Stimulated activated CD4-positive, alpha-beta T cell treated with anti-CD3 and anti-CD28 coated beads, Interleukin-2, amount 100 ng/mL, for 4 hours (primary cell): ENCODE measurements around the gene EP400.

Source experiments
- DNase-seq: peaks from one replicate; pipeline ENCODE4 v3.0.0-alpha.2; 2020; ENCODE audit warnings: low read depth

The EP400 gene

DNA sequence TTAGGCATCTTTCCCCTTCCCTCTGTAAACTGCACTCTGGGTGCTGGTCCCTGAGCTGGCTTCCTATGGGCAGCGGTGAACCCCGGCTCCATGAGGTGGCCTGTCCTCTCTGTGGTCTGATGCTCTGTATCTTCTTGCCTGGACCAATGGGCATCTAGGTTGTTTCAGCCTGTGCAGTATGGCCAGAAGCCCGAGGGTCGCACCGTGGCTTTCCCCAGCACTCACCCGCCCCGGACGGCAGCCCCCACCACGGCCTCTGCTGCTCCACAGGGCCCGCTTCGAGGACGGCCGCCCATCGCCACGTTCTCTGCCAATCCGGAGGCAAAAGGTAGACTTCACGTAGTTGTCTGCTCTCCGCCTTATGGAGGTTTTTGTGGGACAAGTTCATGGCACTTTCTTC, 70.1 kb downstream of the EP400 start:
- DNase-seq = no peak

DNA sequence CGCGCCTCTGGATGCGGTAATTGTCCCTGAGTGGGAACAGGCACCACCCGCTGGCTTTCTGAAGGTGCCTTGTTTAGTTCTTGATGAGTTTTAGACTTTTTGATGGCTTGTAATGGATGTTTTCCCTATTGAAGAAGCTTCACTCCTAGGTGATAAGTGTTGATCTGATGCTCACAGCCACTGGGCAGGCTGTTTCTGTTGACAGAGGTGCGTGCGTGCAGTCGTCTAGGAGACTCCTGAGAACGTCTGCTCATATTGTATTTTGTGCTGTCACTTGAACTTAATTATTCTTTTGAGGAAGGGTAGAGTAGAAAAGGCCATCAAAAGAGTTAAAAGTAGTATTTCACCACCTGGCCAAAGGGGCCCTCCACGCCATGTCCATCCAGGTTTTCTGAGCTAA, 70.5 kb downstream of the EP400 start:
- DNase-seq = no peak

DNA sequence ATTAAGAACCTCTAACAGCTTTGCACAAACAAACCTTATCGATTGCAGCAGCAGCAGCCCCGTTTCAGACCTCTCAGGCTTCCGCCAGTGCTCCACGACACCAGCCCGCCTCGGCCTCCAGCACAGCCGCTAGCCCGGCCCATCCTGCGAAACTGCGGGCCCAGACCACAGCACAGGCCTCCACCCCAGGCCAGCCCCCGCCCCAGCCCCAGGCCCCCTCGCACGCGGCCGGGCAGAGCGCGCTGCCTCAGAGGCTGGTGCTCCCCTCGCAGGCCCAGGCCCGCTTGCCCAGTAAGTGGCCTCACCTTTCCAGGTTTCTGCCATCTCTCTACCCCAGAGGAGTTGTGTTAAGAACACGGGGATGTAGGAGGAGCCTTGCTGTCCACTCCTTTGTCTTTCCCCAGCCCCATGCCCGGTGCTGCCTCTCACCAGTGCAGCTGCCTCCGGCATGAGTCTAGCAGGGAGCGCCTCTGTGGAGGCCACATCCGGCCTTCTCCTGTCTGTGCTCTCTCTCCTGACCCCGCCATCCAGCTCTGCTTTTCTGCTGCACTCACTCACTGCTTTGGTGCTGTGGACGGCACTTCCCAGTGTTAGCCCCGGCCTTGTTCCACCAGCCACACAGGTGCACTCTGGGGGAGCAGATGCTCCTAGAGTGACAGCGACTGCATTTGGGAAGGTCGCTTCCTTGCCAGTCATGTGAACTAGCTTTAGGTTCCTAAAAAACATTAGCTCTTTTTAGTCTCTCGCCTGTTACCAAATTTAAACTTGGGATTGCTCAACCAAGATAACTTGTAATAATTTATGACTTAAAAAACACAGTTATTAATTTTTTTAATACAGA, 71.5 kb downstream of the EP400 start:
- no peak for DNase-seq

- no peak for DNase-seq
These were observed 72.2 kb downstream of the EP400 start for GRCh38 chr12:132021965-132022364.

DNA sequence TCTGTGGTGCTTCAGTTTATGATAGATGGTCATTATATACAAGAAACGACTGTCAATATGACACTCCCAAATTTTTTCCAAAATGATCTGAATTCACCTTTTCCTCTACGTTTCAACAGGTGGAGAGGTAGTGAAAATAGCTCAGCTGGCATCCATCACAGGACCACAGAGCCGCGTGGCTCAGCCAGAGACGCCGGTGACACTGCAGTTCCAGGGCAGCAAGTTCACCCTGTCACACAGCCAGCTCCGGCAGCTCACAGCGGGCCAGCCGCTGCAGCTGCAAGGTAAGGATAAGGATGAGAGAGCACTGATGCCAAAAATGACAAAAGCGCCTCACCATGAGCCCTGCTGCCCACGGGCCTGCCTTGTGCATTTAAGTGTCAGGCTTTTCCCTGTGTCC, 73.9 kb downstream of the EP400 start:
- no peak for DNase-seq

- no peak for DNase-seq
These were observed 75.0 kb downstream of the EP400 start for GRCh38 chr12:132024758-132025157.

DNA sequence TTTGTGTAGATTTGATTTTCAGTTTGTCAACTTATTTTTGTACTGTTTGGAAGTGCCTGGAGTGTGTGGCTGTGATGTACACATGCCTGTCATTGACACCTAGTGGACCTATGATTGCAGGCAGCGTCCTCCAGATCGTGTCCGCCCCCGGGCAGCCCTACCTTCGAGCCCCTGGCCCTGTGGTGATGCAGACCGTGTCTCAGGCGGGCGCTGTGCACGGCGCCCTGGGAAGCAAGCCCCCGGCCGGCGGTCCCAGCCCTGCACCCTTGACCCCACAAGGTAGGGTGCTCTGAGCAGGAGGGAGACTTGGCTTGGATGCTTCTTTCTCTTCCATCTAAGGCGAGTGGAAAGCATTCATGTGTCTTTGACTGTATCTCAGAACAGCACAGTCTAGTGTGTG, 75.8 kb downstream of the EP400 start:
- no peak for DNase-seq

DNA sequence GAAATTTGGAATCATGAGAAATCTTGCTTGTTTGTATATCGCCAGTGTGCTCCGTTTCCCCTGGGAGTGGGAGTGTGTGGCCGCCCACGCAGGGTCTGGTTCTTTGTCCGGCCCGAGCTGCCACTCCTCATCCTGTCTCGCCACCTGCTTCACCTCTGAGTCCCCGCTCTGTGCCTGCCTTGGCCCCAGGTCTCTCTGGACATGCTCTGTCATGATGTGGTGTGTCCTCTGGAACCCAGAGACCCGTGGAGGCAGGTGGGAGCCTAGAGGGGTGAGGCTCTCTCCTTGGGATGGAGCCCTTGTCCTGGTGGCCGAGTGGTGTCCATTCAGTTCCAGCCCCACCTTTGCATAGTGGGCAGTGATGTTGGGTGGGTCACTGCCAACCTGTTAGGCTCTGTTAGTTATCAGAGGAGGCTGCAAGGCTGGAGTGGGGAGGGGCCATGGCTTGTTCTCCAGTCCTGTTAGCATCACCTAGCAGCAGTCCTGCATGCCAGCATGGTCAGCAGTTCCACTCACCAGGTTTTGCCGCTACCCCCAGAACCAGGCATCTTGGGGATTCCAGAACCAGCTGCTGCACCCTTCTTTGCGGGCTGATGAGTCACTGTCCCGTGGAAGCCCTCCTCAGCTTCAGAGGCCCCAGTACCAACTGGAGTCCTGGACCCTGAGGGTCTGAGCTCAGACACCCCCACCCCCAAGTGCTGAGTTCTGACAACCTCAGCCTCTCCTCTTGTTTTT, 76.5 kb downstream of the EP400 start:
- no peak for DNase-seq

DNA sequence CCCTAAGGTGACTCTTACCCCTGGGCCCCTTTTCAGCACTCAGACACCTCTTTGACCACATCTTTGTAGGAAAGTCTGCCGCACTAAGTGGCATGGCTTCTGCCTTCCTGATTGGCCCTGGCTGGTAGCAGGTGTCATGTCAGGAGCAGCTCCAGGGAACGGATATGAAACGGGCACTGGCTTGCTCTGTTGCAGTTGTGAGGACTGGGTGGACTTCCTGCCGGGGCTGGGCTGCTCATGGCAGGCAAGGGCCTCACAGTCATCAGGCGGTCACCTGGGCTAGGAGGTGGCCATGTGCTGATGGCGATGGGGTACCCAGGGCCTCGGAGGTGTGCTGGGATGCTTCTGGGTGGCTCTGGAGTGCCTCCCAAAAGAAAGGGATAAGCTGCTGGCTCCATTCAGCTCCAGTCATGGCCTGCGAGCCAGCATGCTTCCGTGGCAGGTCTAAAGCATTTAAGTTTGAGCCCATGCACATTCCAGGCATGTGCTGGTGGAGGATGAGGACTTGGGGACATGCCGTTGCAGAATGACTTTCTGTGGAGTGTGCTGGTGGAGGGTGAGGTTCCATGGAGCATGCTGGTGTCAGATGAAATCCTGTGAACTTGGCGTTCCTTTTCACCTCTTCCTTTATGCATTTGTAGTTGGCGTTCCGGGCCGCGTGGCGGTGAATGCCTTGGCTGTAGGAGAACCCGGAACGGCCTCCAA, 77.2 kb downstream of the EP400 start:
- no peak for DNase-seq

DNA sequence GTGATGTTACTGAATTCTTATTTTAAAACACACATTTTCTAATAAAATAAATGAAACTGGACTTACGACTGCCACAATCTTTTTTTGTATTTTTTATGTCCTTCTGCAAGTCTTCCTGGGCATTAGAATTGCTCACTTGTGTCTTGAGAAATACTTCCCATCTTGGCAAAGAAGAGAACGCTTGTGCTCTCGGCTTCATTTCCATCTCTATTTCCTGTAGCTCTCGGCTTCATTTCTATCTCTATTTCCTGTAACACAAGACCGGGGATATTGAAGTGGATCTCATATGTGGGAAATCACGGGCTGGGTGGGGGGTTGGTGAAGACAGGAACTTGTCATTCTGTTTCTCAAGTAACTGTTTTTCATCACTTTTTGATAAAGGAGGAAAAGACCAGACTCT, 77.9 kb downstream of the EP400 start:
- no peak for DNase-seq

DNA sequence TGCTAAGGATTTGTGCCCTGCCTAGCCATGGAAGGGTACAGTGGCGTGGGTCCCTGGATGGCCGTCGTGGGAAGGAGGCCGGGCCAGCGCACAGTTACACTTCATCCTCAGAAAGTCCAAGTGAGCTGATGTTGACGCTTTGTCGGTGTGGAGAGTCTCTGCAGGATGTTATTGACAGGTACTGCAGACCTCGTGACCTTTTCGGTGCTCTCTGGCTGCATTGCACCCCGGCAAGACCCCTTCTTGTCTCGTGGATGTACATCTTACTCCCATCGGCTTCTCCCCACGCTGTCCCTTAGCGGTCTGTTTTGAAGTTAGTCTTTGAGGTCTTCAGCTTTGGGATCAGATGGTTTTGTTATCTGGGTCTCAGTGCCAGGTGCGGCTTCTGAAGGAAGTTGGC, 78.4 kb downstream of the EP400 start:
- DNase-seq = no peak

GRCh38 chr12:132029503-132030300, 80.0 kb downstream of the EP400 start:
- DNase-seq = no peak

GRCh38 chr12:132030367-132031038, 80.8 kb downstream of the EP400 start:
- DNase-seq = no peak

DNA sequence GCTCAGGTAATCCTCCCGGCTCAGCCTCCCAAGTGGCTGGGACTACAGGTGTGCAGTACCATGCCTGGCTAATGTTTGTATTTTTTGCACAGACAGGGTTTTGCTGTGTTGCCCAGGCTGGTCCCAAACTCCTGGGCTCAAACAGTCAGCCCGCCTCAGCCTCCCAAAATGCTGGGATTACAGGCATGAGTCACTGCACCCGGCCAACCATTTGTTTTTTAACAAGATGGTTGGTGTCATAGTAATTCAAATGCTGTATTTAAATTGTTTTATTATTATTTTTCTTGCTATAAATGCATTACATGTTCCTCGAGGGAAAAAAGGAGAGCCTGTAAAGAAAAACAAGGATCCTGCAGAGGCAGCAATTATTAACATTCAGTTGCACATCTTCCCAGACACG, 83.9 kb downstream of the EP400 start:
- DNase-seq = no peak

GRCh38 chr12:132036063-132036683, 86.4 kb downstream of the EP400 start:
- DNase-seq = no peak

DNA sequence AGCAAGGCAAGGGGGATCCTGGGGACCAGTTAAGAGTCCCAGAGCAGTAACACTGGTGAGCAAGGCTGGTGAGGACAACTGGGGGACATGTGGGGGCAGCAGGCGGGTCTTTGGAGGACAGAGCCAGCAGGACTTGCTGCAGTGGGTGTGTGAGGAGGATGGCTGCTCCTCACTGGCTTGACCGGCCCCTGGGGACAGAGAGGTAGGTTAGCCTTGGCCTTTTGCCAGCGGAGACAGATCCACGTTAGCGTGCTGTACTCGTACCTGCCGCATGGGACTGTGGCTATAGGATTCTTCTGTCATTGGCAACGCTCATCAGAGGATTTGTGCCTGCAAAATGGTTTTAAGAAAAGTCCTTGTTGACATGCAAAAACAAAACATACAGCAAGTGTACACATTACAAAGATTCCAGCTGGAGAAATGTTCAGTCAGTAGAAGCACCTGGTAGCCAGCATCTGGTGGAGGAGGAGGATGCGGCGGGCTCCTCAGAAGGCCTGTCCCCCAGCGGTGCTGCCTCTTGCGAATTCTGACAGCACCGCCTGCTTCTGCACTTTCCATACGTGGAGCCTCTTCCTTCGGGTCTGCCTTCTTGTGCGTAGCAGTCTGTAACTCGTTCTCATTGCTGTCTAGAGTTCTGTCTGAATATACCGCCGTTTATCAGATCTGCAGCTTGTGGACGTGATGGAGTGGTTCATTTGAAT, 91.3 kb downstream of the EP400 start:
- no peak for DNase-seq

DNA sequence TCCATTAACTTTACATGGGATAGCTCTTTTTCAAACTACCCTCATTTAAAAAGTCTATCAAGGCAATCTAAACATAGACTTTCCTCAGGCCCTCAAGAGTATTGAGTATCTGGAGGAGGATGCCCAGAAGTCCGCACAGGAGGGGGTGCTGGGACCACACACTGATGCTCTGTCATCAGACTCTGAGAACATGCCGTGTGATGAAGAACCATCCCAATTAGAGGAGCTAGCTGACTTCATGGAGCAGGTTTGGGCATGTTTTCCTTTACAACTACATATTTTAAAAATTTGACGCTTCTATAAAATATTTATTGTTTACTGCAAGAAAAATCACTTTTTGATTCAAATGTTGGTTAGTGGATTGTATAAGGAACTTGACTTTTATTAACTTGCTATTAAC, 93.5 kb downstream of the EP400 start:
- no peak for DNase-seq

DNA sequence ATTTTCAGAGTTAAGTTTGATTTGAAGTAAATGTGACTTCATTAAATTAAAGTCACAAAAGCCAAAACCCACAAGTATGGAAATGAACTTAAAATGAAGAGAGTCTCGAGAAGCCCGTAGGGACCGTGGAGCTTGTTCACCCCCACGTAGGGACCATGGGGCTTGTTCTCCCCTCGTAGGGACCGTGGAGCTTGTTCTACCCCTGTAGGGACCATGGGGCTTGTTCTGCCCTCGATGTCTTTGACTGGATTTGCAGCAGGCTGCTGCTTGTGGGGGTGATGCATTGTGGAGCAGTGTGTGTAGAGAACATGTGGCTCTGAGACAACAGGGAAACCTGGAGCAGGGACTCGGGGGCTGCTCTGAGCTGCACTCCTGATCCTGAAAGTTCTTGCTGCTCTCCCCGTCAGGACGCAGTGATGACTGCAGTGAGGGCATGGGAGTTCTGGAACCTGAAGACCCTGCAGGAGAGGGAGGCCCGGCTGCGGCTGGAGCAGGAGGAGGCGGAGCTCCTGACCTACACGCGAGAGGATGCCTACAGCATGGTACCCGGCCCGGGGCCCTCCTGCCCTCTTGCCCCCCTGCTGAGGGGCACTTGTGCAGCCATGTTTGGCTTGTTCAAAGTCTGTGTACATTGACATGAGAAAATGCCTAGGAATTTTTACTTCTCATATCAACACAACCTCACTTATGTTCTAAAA, 94.2 kb downstream of the EP400 start:
- no peak for DNase-seq

DNA sequence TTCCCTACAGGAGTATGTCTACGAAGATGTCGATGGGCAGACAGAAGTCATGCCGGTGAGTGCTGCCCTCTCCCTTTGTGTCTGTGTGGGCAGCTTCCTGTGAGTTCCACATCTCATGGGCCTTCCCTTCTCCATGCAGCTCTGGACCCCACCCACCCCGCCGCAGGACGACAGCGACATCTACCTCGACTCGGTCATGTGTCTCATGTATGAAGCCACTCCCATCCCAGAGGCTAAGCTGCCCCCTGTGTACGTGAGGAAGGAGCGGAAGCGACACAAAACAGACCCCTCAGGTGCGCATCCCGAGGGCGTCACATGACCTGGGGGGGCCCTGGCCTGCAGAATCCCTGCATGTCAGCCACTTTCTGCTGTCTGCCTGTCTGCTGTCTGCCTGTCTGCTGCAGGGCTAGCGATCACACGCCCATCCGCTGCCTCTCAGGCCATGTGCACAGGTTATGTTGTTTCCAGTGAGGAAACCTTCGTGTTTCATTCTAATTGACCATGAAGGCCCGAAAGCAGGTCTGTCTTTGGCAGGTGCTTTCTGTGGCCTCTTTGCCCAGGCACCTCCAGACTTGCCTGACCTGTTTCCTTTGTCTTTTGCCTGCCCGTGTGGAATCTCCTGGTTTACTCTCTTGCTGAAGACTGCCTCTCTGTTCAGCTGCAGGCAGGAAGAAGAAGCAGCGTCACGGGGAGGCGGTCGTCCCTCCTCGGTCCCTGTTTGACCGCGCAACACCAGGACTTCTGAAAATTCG, 95.1 kb downstream of the EP400 start:
- DNase-seq = no peak
